Parathyroid adenoma (tissue), 2 donors: ENCODE measurements around the gene PAK4.

Source experiments
- H2AFZ ChIP-seq: fragments of 300-600 bp; sonication (generic); one replicate; pipeline ENCODE4 v1.7.0; 2017; ENCODE audit warnings: antibody characterized with exemption, mild to moderate bottlenecking
- H3K27ac ChIP-seq: fragments of 300-600 bp; sonication (generic); one replicate; pipeline ENCODE4 v1.7.0; 2017
- H3K27me3 ChIP-seq: fragments of 300-600 bp; sonication (generic); one replicate; pipeline ENCODE4 v1.7.0; 2017; ENCODE audit warnings: low read length; ENCODE audit not compliant: control insufficient read depth, insufficient read depth
- H3K36me3 ChIP-seq: fragments of 300-600 bp; sonication (generic); one replicate; pipeline ENCODE4 v1.7.0; 2017; ENCODE audit warnings: low read length; ENCODE audit not compliant: control insufficient read depth, insufficient read depth
- H3K4me1 ChIP-seq: fragments of 300-600 bp; sonication (generic); one replicate; pipeline ENCODE4 v1.7.0; 2017; ENCODE audit warnings: control low read depth
- H3K4me2 ChIP-seq: fragments of 300-600 bp; sonication (generic); one replicate; pipeline ENCODE4 v1.7.0; 2017; ENCODE audit warnings: low read length
- H3K4me3 ChIP-seq: fragments of 300-600 bp; sonication (generic); one replicate; pipeline ENCODE4 v1.7.0; 2017; ENCODE audit warnings: low read depth, low read length
- H3K79me2 ChIP-seq: fragments of 300-600 bp; sonication (generic); one replicate; pipeline ENCODE4 v1.7.0; 2017; ENCODE audit warnings: control low read depth
- H3K9ac ChIP-seq: fragments of 300-600 bp; sonication (generic); one replicate; pipeline ENCODE4 v1.7.0; 2017; ENCODE audit warnings: mild to moderate bottlenecking
- H3K9me3 ChIP-seq: fragments of 300-600 bp; sonication (generic); one replicate; pipeline ENCODE4 v1.7.0; 2017; ENCODE audit warnings: low read length; ENCODE audit not compliant: control insufficient read depth
- TF ChIP-seq, protein P1 (sequence below): fragments of 300-600 bp; sonication (generic); IDR thresholded peaks from one replicate; pipeline ENCODE4 v1.7.0; 2017; ENCODE audit warnings: antibody characterized with exemption, mild to moderate bottlenecking
- donor health status: primary hyperparathyroidism.

PAK4 gene

DNA sequence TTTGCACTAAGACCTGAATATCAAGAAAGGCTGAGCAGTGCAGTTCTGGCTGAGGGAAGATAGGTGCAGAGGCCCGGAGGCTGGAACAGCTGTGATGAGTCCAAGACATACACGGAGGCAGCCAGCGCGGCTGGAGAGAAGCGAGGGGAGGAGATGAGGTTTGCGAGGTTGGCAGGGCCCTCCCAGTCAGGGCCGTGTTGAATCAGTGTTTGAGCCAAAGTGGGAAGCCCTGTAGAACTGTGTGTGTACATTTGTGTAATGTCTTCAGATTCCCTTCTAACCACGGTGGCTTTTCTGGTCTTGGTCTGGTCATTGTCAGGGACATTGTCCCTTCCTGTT lies 34.9 kb downstream of the PAK4 start:
- no peak overlapping the region for H3K4me2 ChIP-seq
- H3K4me1 ChIP-seq = peaks cover 45% of the 10 kb centered on the region
- H3K4me3 ChIP-seq = no peak overlapping the region
- TF ChIP-seq, protein P1, sequence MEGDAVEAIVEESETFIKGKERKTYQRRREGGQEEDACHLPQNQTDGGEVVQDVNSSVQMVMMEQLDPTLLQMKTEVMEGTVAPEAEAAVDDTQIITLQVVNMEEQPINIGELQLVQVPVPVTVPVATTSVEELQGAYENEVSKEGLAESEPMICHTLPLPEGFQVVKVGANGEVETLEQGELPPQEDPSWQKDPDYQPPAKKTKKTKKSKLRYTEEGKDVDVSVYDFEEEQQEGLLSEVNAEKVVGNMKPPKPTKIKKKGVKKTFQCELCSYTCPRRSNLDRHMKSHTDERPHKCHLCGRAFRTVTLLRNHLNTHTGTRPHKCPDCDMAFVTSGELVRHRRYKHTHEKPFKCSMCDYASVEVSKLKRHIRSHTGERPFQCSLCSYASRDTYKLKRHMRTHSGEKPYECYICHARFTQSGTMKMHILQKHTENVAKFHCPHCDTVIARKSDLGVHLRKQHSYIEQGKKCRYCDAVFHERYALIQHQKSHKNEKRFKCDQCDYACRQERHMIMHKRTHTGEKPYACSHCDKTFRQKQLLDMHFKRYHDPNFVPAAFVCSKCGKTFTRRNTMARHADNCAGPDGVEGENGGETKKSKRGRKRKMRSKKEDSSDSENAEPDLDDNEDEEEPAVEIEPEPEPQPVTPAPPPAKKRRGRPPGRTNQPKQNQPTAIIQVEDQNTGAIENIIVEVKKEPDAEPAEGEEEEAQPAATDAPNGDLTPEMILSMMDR = no peak
- H3K27ac ChIP-seq = no peak overlapping the region
- no peak overlapping the region for H3K9ac ChIP-seq
- peaks cover 93% of the 10 kb centered on the region for H3K79me2 ChIP-seq
- no peak overlapping the region for H2AFZ ChIP-seq
- H3K9me3 ChIP-seq = no peaks in the 10 kb centered on the region
- no peaks in the 10 kb centered on the region for H3K36me3 ChIP-seq
- no peaks in the 10 kb centered on the region for H3K27me3 ChIP-seq

DNA sequence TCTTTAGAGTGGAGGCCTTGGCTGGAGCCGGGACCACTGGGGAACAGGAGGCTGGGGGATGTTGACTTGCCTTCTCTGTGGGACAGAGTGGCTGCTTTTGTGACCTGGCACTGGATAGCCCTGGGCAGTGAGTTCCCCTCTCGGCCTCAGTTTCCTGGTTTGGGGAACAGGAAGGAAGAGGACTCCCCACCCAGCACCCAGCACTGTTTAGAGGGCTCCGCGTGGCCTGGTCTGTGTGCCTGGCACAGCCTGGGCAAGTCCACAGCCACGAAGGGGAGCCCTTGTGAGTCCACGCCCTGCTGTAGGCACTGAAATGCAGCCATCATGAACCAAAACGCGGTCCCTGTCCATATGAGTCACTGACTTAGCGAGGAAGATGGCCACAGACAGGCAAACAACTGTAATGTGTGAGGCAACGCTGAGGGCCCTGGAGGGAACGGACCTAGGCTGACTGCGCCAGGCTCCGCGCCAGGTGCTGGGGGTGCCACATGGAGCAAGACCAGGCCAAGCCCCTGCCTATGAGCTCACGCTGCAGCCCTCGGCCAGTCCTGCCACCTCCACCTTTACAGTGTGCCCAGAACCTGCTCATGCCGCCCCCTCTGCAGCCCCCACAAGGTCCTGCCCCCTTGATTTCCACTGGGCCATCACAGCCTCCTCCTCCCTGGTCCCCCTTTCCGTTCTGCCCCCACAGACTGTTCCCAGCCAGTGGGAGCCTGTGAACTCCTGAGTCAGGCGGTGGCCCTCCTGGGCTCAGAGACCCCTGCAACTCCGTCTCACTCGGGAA lies 35.5 kb downstream of the PAK4 start:
- H3K4me2 ChIP-seq = no peak overlapping the region
- H3K9me3 ChIP-seq = no peaks in the 10 kb centered on the region
- TF ChIP-seq, protein P1 = no peak
- no peak overlapping the region for H3K27ac ChIP-seq
- H2AFZ ChIP-seq = no peak overlapping the region
- no peak overlapping the region for H3K4me3 ChIP-seq
- H3K4me1 ChIP-seq = peaks cover 40% of the 10 kb centered on the region
- H3K9ac ChIP-seq = no peak overlapping the region
- H3K36me3 ChIP-seq = no peaks in the 10 kb centered on the region
- H3K79me2 ChIP-seq = peaks cover 93% of the 10 kb centered on the region
- H3K27me3 ChIP-seq = no peaks in the 10 kb centered on the region

DNA sequence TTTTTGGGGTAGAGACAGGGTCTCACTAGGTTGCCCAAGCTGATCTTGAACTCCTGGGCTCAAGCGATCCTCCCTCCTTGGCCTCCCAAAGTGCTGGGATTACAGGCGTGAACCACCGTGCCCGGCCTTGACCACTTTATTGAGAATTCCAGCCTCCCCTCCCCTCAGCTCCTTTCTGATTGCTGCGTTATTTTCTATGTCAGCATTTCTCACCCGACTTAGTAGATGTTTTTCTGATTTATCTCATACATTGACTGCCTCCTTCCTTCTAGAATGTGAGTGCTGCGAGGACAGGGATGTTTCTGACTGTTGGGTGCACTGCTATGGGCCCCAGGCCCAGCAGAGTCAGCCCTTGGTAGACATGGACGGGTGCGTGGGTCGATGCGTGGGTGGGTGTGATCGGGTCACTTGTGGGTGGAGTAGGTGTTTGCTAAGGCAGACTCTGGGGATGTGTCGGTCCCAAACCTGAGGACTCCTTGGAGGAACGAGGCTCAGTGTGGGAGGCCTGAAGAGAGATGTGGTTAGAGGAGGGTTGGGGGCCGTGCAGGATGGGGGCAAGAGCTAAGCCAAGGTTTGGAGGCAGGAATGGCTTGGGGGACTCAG lies 37.0 kb downstream of the PAK4 start:
- no peak overlapping the region for H2AFZ ChIP-seq
- peaks cover 36% of the 10 kb centered on the region for H3K4me1 ChIP-seq

DNA sequence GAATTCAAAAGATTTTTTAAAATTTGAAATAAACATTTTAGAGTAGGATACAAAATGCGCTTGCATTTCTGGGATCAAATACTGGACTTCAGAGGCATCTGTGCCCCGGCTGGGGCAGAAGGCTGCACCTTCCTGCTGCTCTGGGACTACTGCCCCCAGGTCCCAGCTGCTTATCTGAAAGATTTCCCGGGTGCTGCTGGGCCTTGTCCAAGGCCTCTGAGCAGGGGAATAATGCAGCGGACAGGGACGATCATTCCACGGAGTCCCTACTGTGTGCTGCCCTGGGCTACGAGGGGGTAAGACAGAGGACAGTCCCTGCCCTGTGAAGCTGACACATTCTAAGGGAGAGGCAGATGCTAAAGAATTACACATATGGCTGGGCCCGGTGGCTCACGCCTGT lies 38.0 kb downstream of the PAK4 start:
- Histone ChIP-seq H3K4me2 (no peak overlapping the region), H3K9ac (no peak overlapping the region), H2AFZ (no peak overlapping the region), H3K27me3 (no peaks in the 10 kb centered on the region), H3K9me3 (no peaks in the 10 kb centered on the region), H3K36me3 (no peaks in the 10 kb centered on the region), H3K79me2 (peaks cover 86% of the 10 kb centered on the region), H3K4me3 (no peak overlapping the region), H3K27ac (no peak overlapping the region), H3K4me1 (peaks cover 37% of the 10 kb centered on the region)
- TF ChIP-seq, protein P1 = no peak

More for the DNA sequence above, 37.0 kb downstream of the PAK4 start:
- Histone ChIP-seq H3K9ac (no peak overlapping the region), H3K27me3 (no peaks in the 10 kb centered on the region), H3K9me3 (no peaks in the 10 kb centered on the region), H3K4me2 (no peak overlapping the region), H3K36me3 (no peaks in the 10 kb centered on the region), H3K79me2 (peaks cover 86% of the 10 kb centered on the region), H3K4me3 (no peak overlapping the region), H3K27ac (no peak overlapping the region)
- TF ChIP-seq, protein P1 = no peak

DNA sequence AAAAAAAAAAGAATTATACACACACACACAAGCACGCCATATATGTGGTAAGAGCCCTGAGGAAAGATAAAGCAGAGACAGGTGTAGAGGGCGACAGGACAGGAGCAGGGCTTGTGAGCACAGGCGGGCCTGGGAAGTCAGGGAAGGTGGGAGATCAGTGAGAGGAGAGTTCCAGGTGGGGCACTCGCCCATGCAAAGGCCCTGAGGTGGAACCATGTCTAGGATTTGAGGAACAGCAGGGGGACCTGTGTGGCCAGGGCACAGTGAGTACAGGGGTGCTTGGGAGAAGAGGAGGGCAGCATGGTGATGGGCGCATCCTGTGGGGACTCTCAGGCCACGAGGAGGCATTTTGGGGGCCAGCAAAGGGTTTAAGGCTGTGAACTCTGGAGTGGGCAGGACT lies 38.7 kb downstream of the PAK4 start:
- no peak overlapping the region for H2AFZ ChIP-seq
- TF ChIP-seq, protein P1 = no peak
- no peak overlapping the region for H3K27ac ChIP-seq
- no peak overlapping the region for H3K4me3 ChIP-seq
- no peaks in the 10 kb centered on the region for H3K9me3 ChIP-seq
- no peak overlapping the region for H3K4me2 ChIP-seq
- peaks cover 86% of the 10 kb centered on the region for H3K79me2 ChIP-seq
- H3K4me1 ChIP-seq = peaks cover 37% of the 10 kb centered on the region
- H3K36me3 ChIP-seq = no peaks in the 10 kb centered on the region
- no peak overlapping the region for H3K9ac ChIP-seq
- no peaks in the 10 kb centered on the region for H3K27me3 ChIP-seq
